Activated T-helper 17 cell treated with anti-CD3 and anti-CD28 coated beads, Interleukin-2, amount 50 U/mL, for 72 hours (primary cell): ENCODE results near the gene ANXA7. TPM values are rescaled to one million over a fixed set of nuclear protein-coding genes. Genes with fewer than 3 reads are reported as not detected.

ENCODE experiments used
- ATAC-seq: fragments of 150-1000 bp; cut with Tn5 transposase; replicated peaks from 2 replicates; pipeline ENCODE4 v1.10.0; 2021; ENCODE audit warnings: mild to moderate bottlenecking, moderate library complexity
- H3K27ac Mint-ChIP-seq: one replicate; pipeline ENCODE4 v1.8.0; 2022; ENCODE audit warnings: mixed read lengths
- H3K27me3 Mint-ChIP-seq: one replicate; pipeline ENCODE4 v1.8.0; 2022; ENCODE audit warnings: mixed read lengths
- H3K36me3 Mint-ChIP-seq: one replicate; pipeline ENCODE4 v1.8.0; 2022; ENCODE audit warnings: low read depth, mild to moderate bottlenecking, mixed read lengths
- H3K4me1 Mint-ChIP-seq: one replicate; pipeline ENCODE4 v1.8.0; 2022; ENCODE audit warnings: mixed read lengths
- H3K4me3 Mint-ChIP-seq: one replicate; pipeline ENCODE4 v1.8.0; 2022; ENCODE audit warnings: mild to moderate bottlenecking, mixed read lengths
- H3K9me3 Mint-ChIP-seq: one replicate; pipeline ENCODE4 v1.8.0; 2022; ENCODE audit warnings: mixed read lengths
- total RNA-seq, 2 donors: library from RNA; stranded (reverse); gene quantifications; one replicate each; pipeline ENCODE4 v1.2.3, GENCODE V29; 2022

Gene ANXA7
- total RNA-seq, 2 donors from 2014 or later = 90.1 to 133 TPM

DNA sequence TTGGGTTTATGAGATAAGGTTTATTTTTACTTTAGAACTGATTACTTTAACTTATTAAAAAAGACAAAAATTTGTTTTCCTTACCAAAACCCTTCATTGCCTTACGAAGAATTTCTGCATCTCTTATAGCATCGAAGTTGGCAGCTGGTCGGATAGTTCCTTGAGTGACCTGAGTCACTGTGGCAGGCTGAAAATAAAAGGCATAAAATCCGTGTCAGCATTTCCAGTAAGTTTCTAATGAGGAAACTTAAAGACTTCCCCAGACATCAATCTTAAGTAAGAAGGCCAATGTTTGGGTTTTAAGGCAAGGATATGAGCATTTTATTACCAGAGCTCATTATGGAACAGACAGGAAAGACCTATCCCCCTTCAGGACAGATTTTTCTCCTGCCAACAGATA lies 25.6 kb downstream of the ANXA7 start:
- Mint-ChIP-seq H3K4me1 (peaks cover 5% of the 10 kb centered on the region), H3K27ac (no peak overlapping the region), H3K36me3 (peaks cover 98% of the 10 kb centered on the region), H3K4me3 (no peak overlapping the region), H3K9me3 (no peaks in the 10 kb centered on the region), H3K27me3 (no peaks in the 10 kb centered on the region)
- ATAC-seq = no peak

DNA sequence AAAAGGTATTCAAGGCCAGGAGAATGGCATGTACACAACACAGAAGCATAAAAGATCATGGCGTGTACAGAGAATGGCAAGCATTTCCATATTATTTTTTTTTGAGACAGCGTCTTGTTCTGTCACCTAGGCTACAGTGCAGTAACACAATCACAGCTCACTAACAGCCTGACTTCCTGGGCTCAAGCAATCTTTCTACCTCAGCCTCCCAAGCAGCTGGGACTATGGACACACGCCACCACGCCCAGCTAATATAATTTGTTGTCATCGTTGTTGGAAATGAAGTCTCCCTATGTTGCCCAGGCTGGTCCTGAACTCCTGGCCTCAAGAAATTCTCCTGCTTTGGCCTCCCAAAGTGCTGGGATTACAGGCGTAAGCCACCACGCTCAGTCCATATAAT lies 27.3 kb downstream of the ANXA7 start:
- Mint-ChIP-seq H3K4me1 (peaks cover 3% of the 10 kb centered on the region), H3K36me3 (peaks cover 98% of the 10 kb centered on the region), H3K27me3 (no peaks in the 10 kb centered on the region), H3K4me3 (no peak overlapping the region), H3K27ac (no peak overlapping the region), H3K9me3 (no peaks in the 10 kb centered on the region)
- no peak for ATAC-seq

DNA sequence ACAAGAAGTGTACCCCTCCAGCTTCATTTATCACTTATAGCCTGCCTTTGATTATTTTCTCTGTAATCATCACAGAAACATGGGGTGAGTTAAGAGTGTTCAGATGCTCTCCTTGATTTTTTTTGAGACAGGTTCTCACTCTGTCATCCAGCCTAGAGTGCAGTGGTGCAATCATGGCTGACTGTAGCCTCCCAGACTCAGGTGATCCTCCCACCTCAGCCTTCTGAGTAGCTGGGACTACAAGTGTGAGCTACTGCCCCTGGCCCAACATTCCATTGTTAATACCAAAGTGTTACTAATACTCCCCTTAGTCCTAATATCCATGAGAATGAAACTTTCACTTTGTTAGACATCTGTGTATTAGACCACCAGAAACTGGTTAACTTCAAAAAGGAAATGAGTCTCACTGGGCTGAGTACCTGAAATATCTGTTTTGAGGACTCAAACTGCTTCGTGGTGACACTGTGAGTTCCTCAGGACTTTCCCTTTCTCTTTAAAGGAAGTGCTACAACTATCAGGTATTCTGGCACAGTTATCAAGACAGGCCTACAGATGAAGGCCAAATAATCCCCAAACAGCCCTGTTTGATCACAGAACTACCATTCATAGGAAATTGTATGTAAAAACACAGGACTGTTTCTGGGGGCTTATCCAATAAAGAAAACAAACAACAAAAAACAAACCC lies 34.7 kb downstream of the ANXA7 start:
- Mint-ChIP-seq H3K27ac (peak overlapping the region; percentile 83), H3K4me1 (peaks cover 4% of the 10 kb centered on the region), H3K27me3 (no peaks in the 10 kb centered on the region), H3K9me3 (no peaks in the 10 kb centered on the region), H3K4me3 (no peak overlapping the region), H3K36me3 (peaks cover 98% of the 10 kb centered on the region)
- ATAC-seq = peak; percentile 24

DNA sequence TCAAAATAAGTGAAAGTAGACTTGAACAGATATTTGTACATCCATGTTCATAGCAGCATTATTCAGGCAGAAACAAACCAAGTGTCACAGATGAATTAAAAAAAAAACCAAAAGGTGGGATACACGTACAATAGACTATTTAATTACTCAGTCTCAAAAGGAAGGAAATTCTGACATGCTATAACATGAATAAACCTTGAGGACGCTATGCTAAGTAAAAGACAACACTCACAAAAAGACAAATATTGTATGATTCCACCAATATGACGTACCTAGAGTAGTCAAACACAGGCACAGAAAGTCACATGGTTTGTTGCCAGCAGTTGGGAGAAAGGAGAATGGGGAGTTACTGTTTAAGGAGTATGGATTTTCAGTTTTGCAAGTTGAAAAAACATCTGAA lies 37.2 kb downstream of the ANXA7 start:
- Mint-ChIP-seq H3K4me3 (no peak overlapping the region), H3K36me3 (peaks cover 90% of the 10 kb centered on the region), H3K9me3 (no peaks in the 10 kb centered on the region), H3K27ac (no peak overlapping the region), H3K27me3 (no peaks in the 10 kb centered on the region), H3K4me1 (peaks cover 4% of the 10 kb centered on the region)
- ATAC-seq = no peak

DNA sequence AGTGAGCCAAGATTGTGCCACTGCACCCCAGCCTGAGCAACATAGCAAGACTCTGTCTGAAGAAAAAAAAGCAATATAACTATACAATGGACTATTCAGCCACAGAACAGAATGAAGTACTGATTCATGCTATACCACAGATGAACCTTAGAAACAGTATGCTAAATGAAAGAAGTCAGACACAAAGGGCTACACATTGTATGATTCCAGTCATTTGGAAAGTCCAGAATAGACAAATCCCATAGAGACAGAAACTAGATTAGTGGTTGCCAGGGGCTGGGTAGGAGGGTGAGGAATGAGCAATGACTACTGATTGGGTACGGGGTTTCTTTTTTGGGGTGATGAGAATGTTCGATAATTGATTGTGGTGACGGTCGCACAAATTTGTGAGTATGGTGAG lies 45.6 kb downstream of the ANXA7 start:
- Mint-ChIP-seq H3K4me3 (no peak overlapping the region), H3K9me3 (no peaks in the 10 kb centered on the region), H3K27me3 (no peaks in the 10 kb centered on the region), H3K4me1 (peaks cover 16% of the 10 kb centered on the region), H3K27ac (peak overlapping the region; percentile 7), H3K36me3 (peaks cover 76% of the 10 kb centered on the region)
- ATAC-seq = peak; percentile 93

DNA sequence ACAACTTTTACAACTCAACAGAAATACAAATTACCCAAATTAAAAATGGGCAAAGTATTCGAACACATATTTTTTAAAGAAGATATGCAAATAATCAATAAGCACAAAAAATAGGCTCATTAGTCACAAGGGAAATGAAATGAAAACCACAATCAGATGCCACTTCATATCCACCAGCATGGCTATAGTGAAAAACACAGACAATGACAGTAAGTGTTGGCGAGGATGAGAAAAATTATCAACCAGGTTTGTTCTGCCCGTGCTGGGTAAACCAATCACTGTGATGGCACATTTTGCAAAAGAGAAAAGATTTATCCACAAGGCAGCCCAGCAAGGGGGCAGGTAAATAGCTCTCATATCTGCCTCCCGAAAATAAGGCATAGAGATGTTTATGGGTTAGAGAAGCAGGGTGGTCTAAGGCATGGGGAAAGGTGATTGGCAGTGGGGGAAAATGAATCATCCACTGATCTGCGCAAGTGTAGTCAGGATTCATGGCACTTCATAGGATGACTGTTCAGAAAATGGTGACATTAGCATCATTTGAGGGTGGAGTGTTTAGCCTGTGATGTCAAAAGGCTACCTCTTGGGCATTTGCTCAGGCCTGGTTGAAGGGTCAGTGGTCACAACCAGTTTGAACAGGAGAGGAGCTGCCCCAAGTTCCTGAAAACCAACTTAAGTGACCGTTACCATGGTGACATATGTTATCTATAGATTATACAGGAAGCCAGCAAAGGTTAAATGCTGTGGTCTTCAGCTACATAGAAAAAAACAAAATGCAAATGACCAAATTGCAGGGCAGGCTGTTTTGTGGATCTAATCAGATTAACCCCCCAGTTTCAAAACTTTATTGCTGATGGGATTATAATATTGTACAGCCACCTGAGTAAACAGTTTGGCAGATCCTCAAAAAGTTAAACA lies 47.2 kb downstream of the ANXA7 start:
- Mint-ChIP-seq H3K9me3 (no peaks in the 10 kb centered on the region), H3K36me3 (peaks cover 68% of the 10 kb centered on the region)

DNA sequence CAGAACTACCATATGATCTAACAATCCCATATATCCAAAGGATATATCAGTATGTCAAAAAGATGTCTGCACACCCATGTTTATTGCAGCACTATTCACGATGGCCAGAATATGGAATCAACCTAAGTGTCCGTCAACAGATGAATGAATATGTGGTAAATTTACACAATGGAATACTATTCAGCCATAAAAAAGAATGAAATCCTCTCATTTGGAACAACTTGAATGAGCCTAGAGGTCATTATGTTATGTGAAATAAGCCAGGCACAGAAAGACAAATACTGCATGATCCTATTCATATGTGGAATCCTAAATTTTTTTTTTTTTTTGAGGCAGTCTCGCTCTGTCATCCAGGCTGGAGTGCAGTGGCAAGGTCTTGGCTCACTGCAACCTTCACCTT lies 48.9 kb downstream of the ANXA7 start:
- H3K4me3 Mint-ChIP-seq = no peak overlapping the region
- no peak for ATAC-seq
- H3K4me1 Mint-ChIP-seq = peaks cover 12% of the 10 kb centered on the region
- H3K36me3 Mint-ChIP-seq = peaks cover 51% of the 10 kb centered on the region
- H3K27ac Mint-ChIP-seq = no peak overlapping the region
- no peaks in the 10 kb centered on the region for H3K27me3 Mint-ChIP-seq
- H3K9me3 Mint-ChIP-seq = no peaks in the 10 kb centered on the region

More for the DNA sequence above, 47.2 kb downstream of the ANXA7 start:
- H3K27ac Mint-ChIP-seq = peak overlapping the region; percentile 91
- peak overlapping the region; percentile 16 for H3K4me3 Mint-ChIP-seq
- peaks cover 16% of the 10 kb centered on the region for H3K4me1 Mint-ChIP-seq
- H3K27me3 Mint-ChIP-seq = no peaks in the 10 kb centered on the region
- peak; percentile 21 for ATAC-seq

DNA sequence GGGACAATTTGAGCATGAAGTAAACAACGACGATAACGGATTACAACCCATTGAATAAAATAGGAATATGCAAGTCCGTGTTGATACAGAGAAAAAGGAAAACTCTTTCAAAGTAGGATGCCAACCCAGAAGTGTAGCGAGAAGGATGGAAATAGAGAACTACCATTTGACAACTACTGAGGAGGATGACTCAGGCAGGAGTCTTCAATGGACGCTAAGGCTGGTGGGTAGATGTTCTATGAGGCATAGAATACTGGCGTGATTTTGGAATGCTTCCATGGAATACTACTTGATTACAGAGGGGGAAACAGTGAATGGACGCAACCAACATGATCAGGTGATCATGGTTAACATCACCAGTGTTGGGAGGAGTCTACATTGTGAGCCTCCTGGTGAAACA lies 54.4 kb downstream of the ANXA7 start:
- Mint-ChIP-seq H3K27me3 (no peaks in the 10 kb centered on the region), H3K4me3 (no peak overlapping the region), H3K27ac (no peak overlapping the region), H3K36me3 (peaks cover 3% of the 10 kb centered on the region), H3K9me3 (no peaks in the 10 kb centered on the region), H3K4me1 (peaks cover 8% of the 10 kb centered on the region)
- no peak for ATAC-seq

DNA sequence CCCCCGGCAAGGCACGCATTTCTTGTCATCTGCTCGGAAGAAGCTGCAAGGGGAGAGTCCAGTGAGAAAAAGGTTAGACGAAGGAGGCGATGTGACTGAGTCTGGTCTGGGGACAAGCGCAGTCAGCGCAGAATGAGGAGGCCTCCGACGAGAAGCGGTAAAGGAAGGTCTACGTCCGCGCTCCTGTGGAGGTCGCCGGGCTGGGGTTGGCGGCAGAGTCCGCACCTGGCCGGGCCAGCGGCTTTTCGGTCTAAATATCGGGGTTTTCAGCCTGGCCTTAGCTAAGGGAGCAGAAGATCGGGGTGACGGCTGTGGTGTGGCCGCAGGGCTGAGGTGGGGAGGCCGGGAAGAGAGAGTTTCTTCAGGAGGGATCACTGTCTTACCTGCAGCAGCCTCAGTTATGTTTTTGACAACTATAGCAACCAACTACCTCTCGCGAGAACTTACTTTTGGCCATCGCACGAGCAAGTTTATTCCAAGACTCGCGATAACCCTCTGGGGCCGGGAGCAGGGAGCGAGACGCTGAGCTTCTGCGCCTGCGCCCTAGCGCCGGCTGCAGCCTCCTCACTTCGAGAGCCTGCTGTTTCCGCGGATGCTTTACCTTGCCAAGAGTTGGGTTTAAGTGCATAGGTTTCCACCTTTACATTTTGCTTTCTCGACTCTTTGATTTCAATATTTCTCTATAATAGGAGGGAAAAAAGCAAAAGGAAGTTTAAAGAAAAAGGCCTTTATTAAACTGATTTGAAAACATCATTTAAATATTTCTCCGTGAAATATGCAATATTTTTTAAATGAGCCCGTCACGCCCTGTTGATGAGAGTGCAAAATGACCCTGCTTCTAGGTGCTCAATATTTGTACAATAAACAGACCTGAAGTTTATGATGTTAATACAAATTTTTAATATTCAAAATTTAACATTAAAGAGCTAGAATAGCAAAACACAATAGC lies 55.3 kb downstream of the ANXA7 start, which contains the start of gene CFAP70:
CFAP70 (minus strand) TSS at position 534 of the 949 bp plus-strand sequence. CDS start 4,068 bp downstream, outside the sequence.
- no peaks in the 10 kb centered on the region for H3K36me3 Mint-ChIP-seq
- H3K4me1 Mint-ChIP-seq = peaks cover 8% of the 10 kb centered on the region
- peak; percentile 97 for ATAC-seq
- peak within 1 kb of the TSS; percentile 97 for H3K4me3 Mint-ChIP-seq
- H3K27me3 Mint-ChIP-seq = no peaks in the 10 kb centered on the region
- H3K27ac Mint-ChIP-seq = peak within 1 kb of the TSS; percentile 99
- no peaks in the 10 kb centered on the region for H3K9me3 Mint-ChIP-seq

DNA sequence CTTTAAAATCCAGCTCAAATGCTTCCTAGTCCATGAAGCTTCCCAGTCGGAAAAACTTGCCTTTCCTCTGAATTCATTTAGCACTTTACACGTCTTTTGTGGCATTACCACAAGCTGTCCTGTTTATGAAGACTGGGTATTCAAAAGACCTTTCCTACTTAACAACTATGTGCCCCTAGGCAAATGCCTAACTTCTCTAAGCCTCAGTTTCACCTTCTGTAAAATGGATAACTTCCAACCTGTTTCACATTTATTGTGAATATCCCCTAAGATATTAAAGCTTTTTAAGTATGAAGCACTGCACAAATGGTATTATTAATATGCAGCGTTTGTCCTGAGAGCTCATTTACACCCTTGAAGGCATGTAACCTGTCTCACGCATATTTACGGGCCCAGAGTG lies 56.0 kb downstream of the ANXA7 start:
- Mint-ChIP-seq H3K36me3 (no peaks in the 10 kb centered on the region), H3K9me3 (no peaks in the 10 kb centered on the region), H3K4me3 (peak overlapping the region; percentile 97), H3K27me3 (no peaks in the 10 kb centered on the region), H3K4me1 (peaks cover 8% of the 10 kb centered on the region), H3K27ac (peak overlapping the region; percentile 99)
- no peak for ATAC-seq

DNA sequence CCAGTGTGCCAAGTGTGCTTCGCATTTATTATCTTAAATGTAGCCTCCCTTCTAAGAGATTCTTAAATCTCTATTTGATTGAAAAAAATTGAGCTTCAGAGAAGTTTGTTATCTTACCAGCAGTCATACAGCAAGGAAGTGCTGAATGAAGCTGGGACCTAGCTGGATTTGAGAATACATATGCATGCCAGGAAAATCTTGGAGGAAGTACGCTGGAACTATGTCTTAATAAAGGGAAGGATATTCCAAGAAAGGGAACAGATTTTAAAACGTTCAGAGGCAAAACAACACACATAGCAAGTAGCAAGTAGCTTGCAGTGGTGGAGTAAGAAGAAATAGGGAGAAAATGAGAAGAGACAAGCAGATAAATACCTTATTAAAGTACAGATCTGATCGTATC lies 56.7 kb downstream of the ANXA7 start:
- H3K27me3 Mint-ChIP-seq = no peaks in the 10 kb centered on the region
- peak overlapping the region; percentile 97 for H3K4me3 Mint-ChIP-seq
- no peak overlapping the region for H3K27ac Mint-ChIP-seq
- no peaks in the 10 kb centered on the region for H3K36me3 Mint-ChIP-seq
- H3K9me3 Mint-ChIP-seq = no peaks in the 10 kb centered on the region
- ATAC-seq = no peak
- H3K4me1 Mint-ChIP-seq = peaks cover 8% of the 10 kb centered on the region

DNA sequence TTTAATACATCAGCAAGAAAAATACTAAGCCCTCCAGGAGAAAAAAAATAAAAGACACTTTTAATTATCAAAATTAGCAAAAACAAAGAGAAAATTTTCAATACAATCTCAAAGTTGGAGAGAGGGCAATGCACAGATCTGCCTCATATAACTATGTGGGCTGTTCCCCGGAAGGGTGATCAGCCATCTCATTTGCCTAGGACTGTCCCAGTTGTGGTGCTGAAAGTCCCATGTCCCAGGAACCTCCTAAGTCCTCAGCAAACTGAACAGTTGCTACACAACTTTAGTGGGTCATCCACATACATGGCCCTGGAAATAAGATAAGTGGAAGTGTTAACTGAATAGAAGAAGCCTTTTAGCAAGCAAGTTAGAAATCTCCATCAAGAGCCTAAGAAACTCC lies 69.6 kb downstream of the ANXA7 start:
- H3K36me3 Mint-ChIP-seq = no peaks in the 10 kb centered on the region
- no peaks in the 10 kb centered on the region for H3K4me1 Mint-ChIP-seq
- no peak overlapping the region for H3K27ac Mint-ChIP-seq
- H3K9me3 Mint-ChIP-seq = no peaks in the 10 kb centered on the region
- ATAC-seq = no peak
- no peaks in the 10 kb centered on the region for H3K27me3 Mint-ChIP-seq
- no peak overlapping the region for H3K4me3 Mint-ChIP-seq

DNA sequence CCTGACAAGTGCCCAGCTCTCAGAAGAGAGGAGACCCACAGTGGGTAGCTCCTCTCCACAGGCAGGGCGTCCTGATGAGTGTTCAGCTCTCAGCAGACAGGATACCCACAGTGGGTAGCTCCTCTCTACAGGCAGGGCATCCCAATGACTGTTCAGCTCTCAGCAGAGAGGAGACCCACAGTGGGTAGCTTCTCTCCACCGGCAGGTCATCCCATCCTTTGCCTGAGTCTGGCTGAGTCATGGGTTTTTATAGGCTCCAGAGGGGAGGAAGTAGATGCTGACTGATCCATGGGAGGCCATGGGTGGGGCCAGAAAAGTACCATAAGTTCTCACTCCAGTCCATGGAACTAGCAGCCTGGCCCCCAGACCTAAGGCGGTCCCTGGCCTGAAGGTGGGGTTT lies 73.7 kb downstream of the ANXA7 start:
- Mint-ChIP-seq H3K4me3 (no peak overlapping the region), H3K9me3 (no peaks in the 10 kb centered on the region), H3K36me3 (no peaks in the 10 kb centered on the region), H3K27ac (no peak overlapping the region), H3K4me1 (no peaks in the 10 kb centered on the region), H3K27me3 (no peaks in the 10 kb centered on the region)
- no peak for ATAC-seq

DNA sequence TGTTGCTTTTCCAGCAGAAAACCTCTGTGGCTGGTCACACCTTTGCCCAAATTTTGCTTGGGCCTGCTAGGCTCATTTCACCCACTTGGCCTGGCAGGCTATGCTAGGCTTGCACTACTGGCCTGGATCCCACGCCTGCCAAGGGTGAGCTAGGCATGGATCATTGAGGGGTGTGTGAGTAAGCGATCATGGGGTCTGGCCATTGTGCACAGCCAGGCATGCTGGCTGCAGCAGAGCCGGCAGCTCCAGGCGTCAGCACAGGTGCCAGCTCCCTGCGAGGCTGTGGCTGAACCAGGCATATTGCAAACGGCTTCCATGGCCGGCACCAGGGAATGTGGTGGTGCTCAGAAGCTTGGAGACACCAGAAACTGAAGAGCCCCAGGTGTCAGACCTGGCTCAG lies 74.4 kb downstream of the ANXA7 start:
- Mint-ChIP-seq H3K4me1 (no peaks in the 10 kb centered on the region), H3K9me3 (no peaks in the 10 kb centered on the region), H3K27me3 (no peaks in the 10 kb centered on the region), H3K36me3 (no peaks in the 10 kb centered on the region), H3K27ac (no peak overlapping the region), H3K4me3 (no peak overlapping the region)
- ATAC-seq = no peak
